K562 (cell line): Measurements from ENCODE around the gene MRPL58. TPM values are rescaled to one million over a fixed set of nuclear protein-coding genes. Genes with fewer than 3 reads are reported as not detected.

Source experiments
- ATF3 ChIP-seq, 2 experiments: fragments of 450-650 bp in 1 of 2; sonication (generic) in 1 of 2; formaldehyde crosslinking in 1 of 2; IDR thresholded peaks in 1 of 2; conservative IDR thresholded peaks in 1 of 2; 2 replicates each; pipeline versions ENCODE4 v1.6.1 to v1.8.1; 2016 to 2023; ENCODE audit warnings: mild to moderate bottlenecking in 2 of 2, moderate library complexity in 2 of 2, inconsistent platforms in 1 of 2, missing genetic modification reagents in 1 of 2
- CHAMP1 ChIP-seq: fragments of 450-650 bp; IDR thresholded peaks from 2 replicates; pipeline ENCODE4 v1.6.1; 2016; ENCODE audit warnings: mild to moderate bottlenecking
- GABPA ChIP-seq: fragments of 200-800 bp; sonication (Bioruptor generic); conservative IDR thresholded peaks from 2 replicates; pipeline ENCODE4 v1.6.1; 2016; ENCODE audit warnings: low read depth, missing genetic modification characterization, missing compliant biosample characterization
- HLTF ChIP-seq: fragments of 450-650 bp; IDR thresholded peaks from 2 replicates; pipeline ENCODE4 v1.6.1; 2016
- HNRNPK ChIP-seq: fragments of 200-400 bp; formaldehyde crosslinking; IDR thresholded peaks from one replicate; pipeline ENCODE4 v1.6.1; 2018; ENCODE audit warnings: mild to moderate bottlenecking, low read depth, low read length; ENCODE audit not compliant: poor library complexity, severe bottlenecking
- JUN ChIP-seq, 2 experiments: sonication (generic) in 1 of 2; formaldehyde crosslinking in 1 of 2; IDR thresholded peaks; 2 replicates each; pipeline versions ENCODE4 v1.6.1 to v1.8.0; 2012 to 2022; ENCODE audit warnings: borderline replicate concordance in 2 of 2, mild to moderate bottlenecking in 2 of 2, improper control_type of control experiment in 1 of 2, low read depth in 1 of 2, low read length in 1 of 2, missing genetic modification reagents in 1 of 2
- MYBL2 ChIP-seq, 2 experiments: fragments of 450-650 bp in 1 of 2; sonication (generic) in 1 of 2; formaldehyde crosslinking in 1 of 2; IDR thresholded peaks; 2 replicates each; pipeline versions ENCODE4 v1.6.1 to v1.8.1; 2017 to 2022; ENCODE audit warnings: borderline replicate concordance in 1 of 2, inconsistent platforms in 1 of 2, low read depth in 1 of 2, mild to moderate bottlenecking in 1 of 2, missing genetic modification reagents in 1 of 2, moderate library complexity in 1 of 2
- POLR2A ChIP-seq: fragments of 450-650 bp; conservative IDR thresholded peaks from 2 replicates; pipeline ENCODE4 v1.6.1; 2016
- SIN3B ChIP-seq: fragments of 450-650 bp; IDR thresholded peaks from 2 replicates; pipeline ENCODE4 v1.6.1; 2017; ENCODE audit warnings: low read depth, mild to moderate bottlenecking, moderate library complexity
- SPI1 ChIP-seq: IDR thresholded peaks from 2 replicates; pipeline ENCODE4 v1.6.1; 2011; ENCODE audit warnings: low read depth, low read length, control low read depth, borderline replicate concordance
- ZNF324 ChIP-seq: fragments of 250-450 bp; sonication (Bioruptor Pico); IDR thresholded peaks from 2 replicates; pipeline ENCODE4 v1.4.0; 2020; ENCODE audit warnings: mild to moderate bottlenecking
- ZNF644 ChIP-seq: fragments of 200-800 bp; sonication (Bioruptor generic); IDR thresholded peaks from 2 replicates; pipeline ENCODE4 v1.6.1; 2016; ENCODE audit warnings: low read depth, missing genetic modification characterization, missing compliant biosample characterization
- ZNF780A ChIP-seq: fragments of 250-450 bp; sonication (Bioruptor Pico); IDR thresholded peaks from 2 replicates; pipeline ENCODE4 v1.5.0; 2021; ENCODE audit warnings: mild to moderate bottlenecking
- polyA plus RNA-seq, 8 experiments: library from polyadenylated mRNA; depleted of rRNA in 4 of 8; stranded (reverse) in 5 of 8; unstranded in 3 of 8; fragments of >200 nt; fragmentation: Nextera tagmentation in 2 of 8; fragmentation: Illumina TruSeq in 1 of 8; extraction: Ambion mirVana in 2 of 8; extraction: Trizol in 1 of 8; gene quantifications; 2 replicates each; pipeline versions ENCODE4 v1.2.1 to v1.2.3, GENCODE V29; 2011 to 2014; ENCODE audit warnings: inconsistent platforms in 1 of 8, missing spikeins in 1 of 8
- total RNA-seq, 7 experiments: library from RNA; depleted of rRNA in 6 of 7; stranded (reverse); fragments of >200 nt in 6 of 7; fragmentation: Illumina TruSeq in 2 of 7; extraction: Trizol in 2 of 7; gene quantifications; 2 replicates each; pipeline versions ENCODE4 v1.2.1 to v1.2.3, GENCODE V29; 2011 to 2021; ENCODE audit warnings: low replicate concordance in 1 of 7
- TF ChIP-seq, protein P1 (sequence below): fragments of 450-650 bp; IDR thresholded peaks from 2 replicates; pipeline ENCODE4 v1.6.1; 2017; ENCODE audit warnings: antibody characterized with exemption, mild to moderate bottlenecking
- TF ChIP-seq, protein P2 (sequence below): sonication (generic); formaldehyde crosslinking; IDR thresholded peaks from 2 replicates; pipeline ENCODE4 v1.8.0; 2022; ENCODE audit warnings: missing genetic modification reagents, mild to moderate bottlenecking, moderate library complexity, borderline replicate concordance
- TF ChIP-seq, protein P3 (sequence below): fragments of 450-650 bp; formaldehyde crosslinking; IDR thresholded peaks from 2 replicates; pipeline ENCODE4 v1.4.0; 2020; ENCODE audit warnings: mild to moderate bottlenecking, moderate library complexity

MRPL58 gene
- total and polyA plus RNA-seq, 9 of the 15 experiments (the other 6 are each of a cell fraction or from before 2014, with no cell fraction given) = 30.8 to 107 (median 72.4) TPM

DNA sequence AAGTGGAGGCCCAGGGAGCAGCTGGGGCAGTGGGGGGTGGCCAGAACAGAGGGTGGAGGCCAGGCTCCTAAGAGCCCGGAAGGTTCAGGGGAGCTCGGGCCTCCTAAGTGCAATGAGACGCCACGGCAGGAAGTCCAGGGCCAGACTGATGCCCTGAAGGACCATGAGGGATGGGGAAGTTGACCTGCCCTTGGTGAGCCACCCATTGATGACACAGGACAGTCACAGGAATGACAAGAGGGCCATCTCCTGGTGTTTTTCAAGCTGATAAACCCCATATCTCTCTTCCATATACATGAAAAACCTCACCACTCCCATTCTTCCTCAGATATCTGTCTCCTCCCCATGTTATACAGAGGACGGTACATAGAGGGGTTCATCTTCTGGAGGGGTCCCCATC, 5.8 kb upstream of the MRPL58 start (continued):
- TF ChIP-seq, protein P1, sequence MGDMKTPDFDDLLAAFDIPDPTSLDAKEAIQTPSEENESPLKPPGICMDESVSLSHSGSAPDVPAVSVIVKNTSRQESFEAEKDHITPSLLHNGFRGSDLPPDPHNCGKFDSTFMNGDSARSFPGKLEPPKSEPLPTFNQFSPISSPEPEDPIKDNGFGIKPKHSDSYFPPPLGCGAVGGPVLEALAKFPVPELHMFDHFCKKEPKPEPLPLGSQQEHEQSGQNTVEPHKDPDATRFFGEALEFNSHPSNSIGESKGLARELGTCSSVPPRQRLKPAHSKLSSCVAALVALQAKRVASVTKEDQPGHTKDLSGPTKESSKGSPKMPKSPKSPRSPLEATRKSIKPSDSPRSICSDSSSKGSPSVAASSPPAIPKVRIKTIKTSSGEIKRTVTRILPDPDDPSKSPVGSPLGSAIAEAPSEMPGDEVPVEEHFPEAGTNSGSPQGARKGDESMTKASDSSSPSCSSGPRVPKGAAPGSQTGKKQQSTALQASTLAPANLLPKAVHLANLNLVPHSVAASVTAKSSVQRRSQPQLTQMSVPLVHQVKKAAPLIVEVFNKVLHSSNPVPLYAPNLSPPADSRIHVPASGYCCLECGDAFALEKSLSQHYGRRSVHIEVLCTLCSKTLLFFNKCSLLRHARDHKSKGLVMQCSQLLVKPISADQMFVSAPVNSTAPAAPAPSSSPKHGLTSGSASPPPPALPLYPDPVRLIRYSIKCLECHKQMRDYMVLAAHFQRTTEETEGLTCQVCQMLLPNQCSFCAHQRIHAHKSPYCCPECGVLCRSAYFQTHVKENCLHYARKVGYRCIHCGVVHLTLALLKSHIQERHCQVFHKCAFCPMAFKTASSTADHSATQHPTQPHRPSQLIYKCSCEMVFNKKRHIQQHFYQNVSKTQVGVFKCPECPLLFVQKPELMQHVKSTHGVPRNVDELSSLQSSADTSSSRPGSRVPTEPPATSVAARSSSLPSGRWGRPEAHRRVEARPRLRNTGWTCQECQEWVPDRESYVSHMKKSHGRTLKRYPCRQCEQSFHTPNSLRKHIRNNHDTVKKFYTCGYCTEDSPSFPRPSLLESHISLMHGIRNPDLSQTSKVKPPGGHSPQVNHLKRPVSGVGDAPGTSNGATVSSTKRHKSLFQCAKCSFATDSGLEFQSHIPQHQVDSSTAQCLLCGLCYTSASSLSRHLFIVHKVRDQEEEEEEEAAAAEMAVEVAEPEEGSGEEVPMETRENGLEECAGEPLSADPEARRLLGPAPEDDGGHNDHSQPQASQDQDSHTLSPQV = no peak
- no peak for TF ChIP-seq ATF3 (IDR thresholded peaks at IDR 0.05)
- TF ChIP-seq ATF3 (CRISPR knock-in tag; conservative IDR thresholded peaks at IDR 0.05) = no peak
- TF ChIP-seq ZNF780A (CRISPR knock-in tag) = no peak
- no peak for TF ChIP-seq HNRNPK
- TF ChIP-seq ZNF644 (tag) = no peak
- no peak for TF ChIP-seq GABPA (tag)
- no peak for TF ChIP-seq POLR2A
- TF ChIP-seq, protein P2, sequence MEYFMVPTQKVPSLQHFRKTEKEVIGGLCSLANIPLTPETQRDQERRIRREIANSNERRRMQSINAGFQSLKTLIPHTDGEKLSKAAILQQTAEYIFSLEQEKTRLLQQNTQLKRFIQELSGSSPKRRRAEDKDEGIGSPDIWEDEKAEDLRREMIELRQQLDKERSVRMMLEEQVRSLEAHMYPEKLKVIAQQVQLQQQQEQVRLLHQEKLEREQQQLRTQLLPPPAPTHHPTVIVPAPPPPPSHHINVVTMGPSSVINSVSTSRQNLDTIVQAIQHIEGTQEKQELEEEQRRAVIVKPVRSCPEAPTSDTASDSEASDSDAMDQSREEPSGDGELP (CRISPR knock-in tag) = peak; percentile 40; the same call in 1 of the 2 replicates
- TF ChIP-seq SIN3B = no peak
- no peak for TF ChIP-seq SPI1
- TF ChIP-seq MYBL2 (IDR thresholded peaks at IDR 0.05; ENCODE audit: low read depth) = no peak
- no peak for TF ChIP-seq MYBL2 (CRISPR knock-in tag; IDR thresholded peaks at IDR 0.05; ENCODE audit: borderline replicate concordance)
- TF ChIP-seq, protein P3, sequence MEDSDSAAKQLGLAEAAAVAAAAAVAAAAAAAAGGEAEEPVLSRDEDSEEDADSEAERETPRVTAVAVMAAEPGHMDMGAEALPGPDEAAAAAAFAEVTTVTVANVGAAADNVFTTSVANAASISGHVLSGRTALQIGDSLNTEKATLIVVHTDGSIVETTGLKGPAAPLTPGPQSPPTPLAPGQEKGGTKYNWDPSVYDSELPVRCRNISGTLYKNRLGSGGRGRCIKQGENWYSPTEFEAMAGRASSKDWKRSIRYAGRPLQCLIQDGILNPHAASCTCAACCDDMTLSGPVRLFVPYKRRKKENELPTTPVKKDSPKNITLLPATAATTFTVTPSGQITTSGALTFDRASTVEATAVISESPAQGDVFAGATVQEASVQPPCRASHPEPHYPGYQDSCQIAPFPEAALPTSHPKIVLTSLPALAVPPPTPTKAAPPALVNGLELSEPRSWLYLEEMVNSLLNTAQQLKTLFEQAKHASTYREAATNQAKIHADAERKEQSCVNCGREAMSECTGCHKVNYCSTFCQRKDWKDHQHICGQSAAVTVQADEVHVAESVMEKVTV = peak; percentile 88
- no peak for TF ChIP-seq HLTF
- no peak for TF ChIP-seq CHAMP1
- TF ChIP-seq JUN (IDR thresholded peaks at IDR 0.05; ENCODE audit: borderline replicate concordance, low read depth, low read length) = no peak
- TF ChIP-seq JUN (CRISPR knock-in tag; IDR thresholded peaks at IDR 0.05; ENCODE audit: borderline replicate concordance) = no peak
- TF ChIP-seq ZNF324 = no peak
